Sigmoid colon (tissue), 7 donors: ENCODE results near the gene OR5AU1. TPM values are rescaled to one million over a fixed set of nuclear protein-coding genes. Genes with fewer than 3 reads are reported as not detected.

Experiments used
- DNase-seq: peaks from one replicate; pipeline ENCODE4 v3.0.0-alpha.2; 2019
- H3K27ac ChIP-seq, 4 donors: fragments of 200-600 bp; sonication (generic); one replicate each; pipeline ENCODE4 v1.5.1; 2016 to 2019; ENCODE audit warnings: mild to moderate bottlenecking in 1 of 4
- H3K27me3 ChIP-seq, 3 donors: fragments of 200-600 bp; sonication (generic); one replicate each; pipeline ENCODE4 v1.5.1; 2019; ENCODE audit warnings: mild to moderate bottlenecking in 1 of 3
- H3K36me3 ChIP-seq, 4 donors: fragments of 200-600 bp; sonication (generic); one replicate each; pipeline ENCODE4 v1.5.1; 2016 to 2019
- H3K4me1 ChIP-seq, 4 donors: fragments of 200-600 bp; sonication (generic); one replicate each; pipeline ENCODE4 v1.5.1; 2017 to 2019
- H3K4me3 ChIP-seq, 4 donors: fragments of 200-600 bp; sonication (generic); one replicate each; pipeline ENCODE4 v1.5.1; 2017 to 2019; ENCODE audit warnings: mild to moderate bottlenecking in 2 of 4, moderate library complexity in 1 of 4
- H3K9me3 ChIP-seq, 4 donors: fragments of 200-600 bp in 3 of 4; sonication (generic) in 3 of 4; one replicate each; pipeline versions ENCODE4 v1.5.1 to v1.6.1; 2013 to 2019
- EP300 ChIP-seq, 4 donors: sonication (generic); formaldehyde crosslinking; IDR thresholded peaks; one replicate each; pipeline ENCODE4 v1.6.1; 2017; ENCODE audit warnings: antibody characterized with exemption in 4 of 4
- POLR2A ChIP-seq, 2 donors: fragments of 450-650 bp; IDR thresholded peaks; one replicate each; pipeline ENCODE4 v1.6.1; 2016; ENCODE audit warnings: antibody characterized with exemption in 2 of 2, mild to moderate bottlenecking in 2 of 2, moderate library complexity in 2 of 2
- POLR2AphosphoS5 ChIP-seq, 4 donors: sonication (generic); formaldehyde crosslinking; IDR thresholded peaks; one replicate each; pipeline ENCODE4 v1.6.1; 2017; ENCODE audit warnings: antibody characterized with exemption in 4 of 4
- WGBS, 2 donors: extraction: QIAGEN DNeasy Blood & Tissue Kit; methylation state at CpG; one replicate each; pipeline ENCODE4 v1.1.7; 2013; 5-methylcytosine and 5-hydroxymethylcytosine counted together
- intact Hi-C: fragments of 100-400 bp; cut with DNase I; formaldehyde crosslinking; loops from one replicate; pipeline ENCODE4 v1.15.1; 2023
- polyA plus RNA-seq, 3 donors: library from polyadenylated mRNA; stranded (reverse); fragments of 200-250 nt; gene quantifications; one replicate each; pipeline ENCODE4 v1.2.3, GENCODE V29; 2013
- total RNA-seq, 4 donors: library from RNA; depleted of rRNA; stranded (reverse); fragments of >200 nt; gene quantifications; one replicate each; pipeline ENCODE4 v1.1.0, GENCODE V29; 2016
- TF ChIP-seq, protein P1 (sequence below), 4 experiments: fragments of 450-650 bp in 3 of 4; fragments of 200-600 bp in 1 of 4; IDR thresholded peaks; one replicate each; pipeline ENCODE4 v1.5.1; 2016 to 2019; ENCODE audit warnings: antibody characterized with exemption in 4 of 4, mild to moderate bottlenecking in 3 of 4, moderate library complexity in 2 of 4
- donor health status: healthy with polysubstance abuse.
- donor health status: Bipolar disorder and iron deficiency.
- donor health status: healthy.

OR5AU1 gene
- total and polyA plus RNA-seq, 7 donors, result not detected

GRCh38 chr14:21142357-21142756 is 13.5 kb downstream of the OR5AU1 start:
- intact Hi-C loops, result no loop called here
- TF ChIP-seq POLR2AphosphoS5 (IDR thresholded peaks at IDR 0.05) (no peak), EP300 (IDR thresholded peaks at IDR 0.05) (no peak), POLR2A (IDR thresholded peaks at IDR 0.05) (no peak)
- TF ChIP-seq, protein P1, sequence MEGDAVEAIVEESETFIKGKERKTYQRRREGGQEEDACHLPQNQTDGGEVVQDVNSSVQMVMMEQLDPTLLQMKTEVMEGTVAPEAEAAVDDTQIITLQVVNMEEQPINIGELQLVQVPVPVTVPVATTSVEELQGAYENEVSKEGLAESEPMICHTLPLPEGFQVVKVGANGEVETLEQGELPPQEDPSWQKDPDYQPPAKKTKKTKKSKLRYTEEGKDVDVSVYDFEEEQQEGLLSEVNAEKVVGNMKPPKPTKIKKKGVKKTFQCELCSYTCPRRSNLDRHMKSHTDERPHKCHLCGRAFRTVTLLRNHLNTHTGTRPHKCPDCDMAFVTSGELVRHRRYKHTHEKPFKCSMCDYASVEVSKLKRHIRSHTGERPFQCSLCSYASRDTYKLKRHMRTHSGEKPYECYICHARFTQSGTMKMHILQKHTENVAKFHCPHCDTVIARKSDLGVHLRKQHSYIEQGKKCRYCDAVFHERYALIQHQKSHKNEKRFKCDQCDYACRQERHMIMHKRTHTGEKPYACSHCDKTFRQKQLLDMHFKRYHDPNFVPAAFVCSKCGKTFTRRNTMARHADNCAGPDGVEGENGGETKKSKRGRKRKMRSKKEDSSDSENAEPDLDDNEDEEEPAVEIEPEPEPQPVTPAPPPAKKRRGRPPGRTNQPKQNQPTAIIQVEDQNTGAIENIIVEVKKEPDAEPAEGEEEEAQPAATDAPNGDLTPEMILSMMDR (IDR thresholded peaks at IDR 0.05), result no peak
- DNase-seq, result no peak
- Histone ChIP-seq H3K27ac (no peak overlapping the region), H3K9me3 (peaks cover 0 to 6% (median 1%) of the 10 kb centered on the region in 4 donors), H3K4me1 (no peaks in the 10 kb centered on the region), H3K36me3 (no peaks in the 10 kb centered on the region), H3K27me3 (no peaks in the 10 kb centered on the region), H3K4me3 (no peak overlapping the region)
- WGBS, 2 donors, result 82 to 92% methylated on average over 1 of the region's 1 CpG

GRCh38 chr14:21136024-21136423 is 19.8 kb downstream of the OR5AU1 start:
- H3K27me3 ChIP-seq, result no peaks in the 10 kb centered on the region
- DNase-seq, result no peak
- no peaks in the 10 kb centered on the region for H3K9me3 ChIP-seq
- 24 to 40% methylated on average over 1 of the region's 1 CpG for WGBS, 2 donors
- no peaks in the 10 kb centered on the region for H3K36me3 ChIP-seq
- TF ChIP-seq EP300 (IDR thresholded peaks at IDR 0.05), result no peak
- TF ChIP-seq, protein P1 (IDR thresholded peaks at IDR 0.05), result peak in 2 of 4 experiments; percentile 14 to 54
- intact Hi-C loops, result no loop called here
- no peaks in the 10 kb centered on the region for H3K4me1 ChIP-seq
- no peak overlapping the region for H3K4me3 ChIP-seq
- H3K27ac ChIP-seq, result no peak overlapping the region

- intact Hi-C loops, result no loop called here
Measured at GRCh38 chr14:21133901-21134300, 22.0 kb downstream of the OR5AU1 start.

GRCh38 chr14:21123429-21123828 is 32.4 kb downstream of the OR5AU1 start:
- H3K4me3 ChIP-seq, result no peak overlapping the region
- H3K9me3 ChIP-seq, result no peaks in the 10 kb centered on the region
- H3K27ac ChIP-seq, result no peak overlapping the region
- 95 to 96% methylated on average over 1 of the region's 1 CpG for WGBS, 2 donors
- H3K4me1 ChIP-seq, result no peaks in the 10 kb centered on the region
- no peaks in the 10 kb centered on the region for H3K27me3 ChIP-seq
- TF ChIP-seq EP300 (IDR thresholded peaks at IDR 0.05) (no peak), POLR2AphosphoS5 (IDR thresholded peaks at IDR 0.05) (no peak), POLR2A (IDR thresholded peaks at IDR 0.05) (no peak)
- TF ChIP-seq, protein P1 (IDR thresholded peaks at IDR 0.05), result no peak
- intact Hi-C loops, result no loop called here
- no peak for DNase-seq
- H3K36me3 ChIP-seq, result no peaks in the 10 kb centered on the region

More at GRCh38 chr14:21133901-21134300, 22.0 kb downstream of the OR5AU1 start:
- Histone ChIP-seq H3K4me3 (no peak overlapping the region), H3K4me1 (no peaks in the 10 kb centered on the region), H3K27me3 (no peaks in the 10 kb centered on the region), H3K9me3 (no peaks in the 10 kb centered on the region), H3K36me3 (no peaks in the 10 kb centered on the region), H3K27ac (no peak overlapping the region)
- DNase-seq, result no peak
- WGBS, 2 donors, result 82 to 85% methylated on average over 1 of the region's 1 CpG
- TF ChIP-seq, protein P1 (IDR thresholded peaks at IDR 0.05), result no peak
- TF ChIP-seq EP300 (IDR thresholded peaks at IDR 0.05) (no peak), POLR2AphosphoS5 (IDR thresholded peaks at IDR 0.05) (no peak), POLR2A (IDR thresholded peaks at IDR 0.05) (no peak)

DNA sequence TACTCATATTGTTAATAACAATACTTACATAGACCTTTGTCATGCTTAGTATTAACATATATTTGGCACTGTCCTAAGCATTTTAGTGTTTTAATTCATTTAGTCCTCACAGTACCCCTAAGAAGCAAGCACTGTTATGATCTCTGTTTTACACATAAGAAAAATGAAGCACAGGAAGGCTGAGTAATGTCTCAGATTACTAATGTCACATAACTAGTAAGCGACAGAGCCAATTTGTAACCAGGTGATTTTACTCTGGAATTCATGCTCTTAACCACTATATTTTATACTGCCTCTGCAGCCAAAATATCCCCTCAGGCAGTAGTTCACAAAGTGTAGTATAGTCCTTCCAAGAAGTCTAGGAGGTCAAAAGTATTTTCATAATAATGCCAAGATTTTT is 34.7 kb downstream of the OR5AU1 start:
- no peaks in the 10 kb centered on the region for H3K4me1 ChIP-seq
- no peaks in the 10 kb centered on the region for H3K27me3 ChIP-seq
- WGBS, 2 donors, result 85 to 91% methylated on average over 1 of the region's 1 CpG

More for the DNA sequence above, 34.7 kb downstream of the OR5AU1 start:
- DNase-seq, result no peak
- TF ChIP-seq POLR2AphosphoS5 (IDR thresholded peaks at IDR 0.05), result no peak
- no peak for TF ChIP-seq POLR2A (IDR thresholded peaks at IDR 0.05)
- TF ChIP-seq EP300 (IDR thresholded peaks at IDR 0.05), result no peak
- TF ChIP-seq, protein P1 (IDR thresholded peaks at IDR 0.05), result no peak
- H3K27ac ChIP-seq, result no peak overlapping the region
- no peak overlapping the region for H3K4me3 ChIP-seq
- no peaks in the 10 kb centered on the region for H3K9me3 ChIP-seq
- intact Hi-C loops, result no loop called here
- no peaks in the 10 kb centered on the region for H3K36me3 ChIP-seq
